GM23338 (cell line): Measurements from ENCODE around the gene SHISA6.
"Not testable (repeated sequence)": the region's sequence is repeated elsewhere in the genome, so short reads cannot be mapped to it uniquely, and the experiment has no call there.

Source experiments
- CTCF ChIP-seq, 2 experiments: fragments of 200-600 bp in 1 of 2; sonication (generic) in 1 of 2; conservative IDR thresholded peaks; 2 replicates each; pipeline versions ENCODE4 v1.5.1 to v1.6.1; 2016 to 2017; ENCODE audit warnings: antibody characterized with exemption in 2 of 2, low read depth in 2 of 2, mild to moderate bottlenecking in 2 of 2, moderate library complexity in 1 of 2
- EZH2 ChIP-seq: fragments of 200-600 bp; sonication (generic); IDR thresholded peaks from one replicate; pipeline ENCODE4 v1.8.0; 2017; ENCODE audit warnings: antibody characterized with exemption, mild to moderate bottlenecking, low read depth; ENCODE audit not compliant: unreplicated experiment
- EZH2phosphoT487 ChIP-seq: fragments of 200-600 bp; sonication (generic); IDR thresholded peaks from one replicate; pipeline ENCODE4 v1.8.1; 2018; ENCODE audit warnings: antibody characterized with exemption; ENCODE audit not compliant: unreplicated experiment
- POLR2AphosphoS5 ChIP-seq: IDR thresholded peaks from 2 replicates; pipeline ENCODE4 v1.6.1; 2016; ENCODE audit warnings: antibody characterized with exemption, low read depth
- ZNF114 ChIP-seq: fragments of 250-450 bp; sonication (Bioruptor Pico); IDR thresholded peaks from 2 replicates; pipeline ENCODE4 v1.5.0; 2020; ENCODE audit warnings: mild to moderate bottlenecking, moderate library complexity

- not testable (repeated sequence) for TF ChIP-seq CTCF (conservative IDR thresholded peaks at IDR 0.05; ENCODE audit: low read depth in 2 of 2); ZNF114; POLR2AphosphoS5; EZH2phosphoT487; EZH2
These were observed 75.4 kb downstream of the SHISA6 start for GRCh38 chr17:11316451-11316850.
